ENCODE results near the gene KCNIP4.

Gene KCNIP4

GRCh38 chr4:20829617-20830357 lies 1118.8 kb downstream of the KCNIP4 start:
- no peak for TF ChIP-seq CTCF (conservative IDR thresholded peaks at IDR 0.05; ENCODE audit: low read depth, low read length)
- H3K4me3 ChIP-seq (ENCODE audit: low read depth, low read length), result no peak overlapping the region
- DNase-seq (ENCODE audit: low read depth), result peak; percentile 15

- no peak for TF ChIP-seq CTCF (conservative IDR thresholded peaks at IDR 0.05; ENCODE audit: low read depth, low read length)
Measured at GRCh38 chr4:20825505-20825904, 1123.1 kb downstream of the KCNIP4 start.

GRCh38 chr4:20816287-20816686 lies 1132.3 kb downstream of the KCNIP4 start:
- DNase-seq (ENCODE audit: low read depth), result no peak
- TF ChIP-seq CTCF (conservative IDR thresholded peaks at IDR 0.05; ENCODE audit: low read depth, low read length), result no peak
- no peak overlapping the region for H3K4me3 ChIP-seq (ENCODE audit: low read depth, low read length)

More at GRCh38 chr4:20825505-20825904, 1123.1 kb downstream of the KCNIP4 start:
- no peak overlapping the region for H3K4me3 ChIP-seq (ENCODE audit: low read depth, low read length)
- DNase-seq (ENCODE audit: low read depth), result no peak

DNA sequence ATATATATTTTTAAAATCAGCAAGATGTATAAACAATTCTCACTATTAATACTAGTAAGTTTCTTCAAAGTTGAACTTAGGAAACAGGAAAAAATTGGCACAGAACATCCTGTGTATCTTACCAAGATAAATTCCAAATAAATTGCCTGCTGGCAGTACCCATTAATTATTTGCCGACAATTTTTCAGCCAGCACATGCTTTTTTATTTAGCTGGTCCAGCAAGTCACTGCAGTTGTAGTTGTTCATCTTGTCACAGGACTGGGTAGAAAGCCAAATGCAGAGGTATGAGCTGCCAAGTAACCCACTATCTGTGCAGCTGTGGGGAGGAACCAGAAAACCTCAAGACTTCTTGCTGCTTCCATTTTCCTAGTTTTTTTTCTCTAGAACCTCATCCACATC lies 1134.9 kb downstream of the KCNIP4 start:
- DNase-seq (ENCODE audit: low read depth), result no peak
- no peak overlapping the region for H3K4me3 ChIP-seq (ENCODE audit: low read depth, low read length)
- no peak for TF ChIP-seq CTCF (conservative IDR thresholded peaks at IDR 0.05; ENCODE audit: low read depth, low read length)

DNA sequence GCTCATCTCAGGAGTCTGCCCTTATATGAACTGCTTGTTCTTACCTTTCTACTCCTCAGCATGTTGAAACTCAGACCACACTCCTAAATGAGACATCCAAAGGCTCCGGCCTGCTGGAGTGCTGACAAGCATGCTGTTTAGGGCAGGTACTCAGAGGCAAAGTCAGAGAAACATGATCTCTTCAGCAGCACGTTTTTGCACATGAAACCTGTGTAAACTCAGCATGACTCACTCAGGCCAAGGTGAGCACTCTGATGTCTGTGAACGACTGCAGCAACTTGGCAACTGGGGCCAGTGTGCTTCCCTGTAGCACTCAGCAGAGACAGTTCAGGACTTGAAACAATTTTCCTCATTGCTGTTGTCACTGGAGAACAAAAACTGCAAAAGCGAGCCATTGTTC lies 1138.8 kb downstream of the KCNIP4 start:
- no peak for DNase-seq (ENCODE audit: low read depth)
- no peak overlapping the region for H3K4me3 ChIP-seq (ENCODE audit: low read depth, low read length)
- no peak for TF ChIP-seq CTCF (conservative IDR thresholded peaks at IDR 0.05; ENCODE audit: low read depth, low read length)

GRCh38 chr4:20805716-20806115 lies 1142.9 kb downstream of the KCNIP4 start:
- TF ChIP-seq CTCF (conservative IDR thresholded peaks at IDR 0.05; ENCODE audit: low read depth, low read length), result no peak
- DNase-seq (ENCODE audit: low read depth), result peak; percentile 3
- no peak overlapping the region for H3K4me3 ChIP-seq (ENCODE audit: low read depth, low read length)

Measured in choroid plexus epithelial cell (primary cell).